Karpas-422 (cell line): Measurements from ENCODE around the gene RNF8. TPM values are rescaled to one million over a fixed set of nuclear protein-coding genes. Genes with fewer than 3 reads are reported as not detected.

ENCODE experiments used
- DNase-seq: peaks from one replicate; pipeline ENCODE4 v3.0.0-alpha.2; 2015
- H2AFZ ChIP-seq: fragments of 200-600 bp; sonication (generic); 2 replicates; pipeline ENCODE4 v1.6.1; 2014; ENCODE audit warnings: antibody characterized with exemption, low read length, mixed read lengths
- H3K27ac ChIP-seq: fragments of 200-600 bp; sonication (generic); 2 replicates; pipeline ENCODE4 v1.5.1; 2014; ENCODE audit warnings: mild to moderate bottlenecking, low read length, moderate library complexity
- H3K27me3 ChIP-seq: fragments of 200-600 bp; sonication (generic); 2 replicates; pipeline ENCODE4 v1.6.1; 2014; ENCODE audit warnings: low read length, mixed read lengths
- H3K36me3 ChIP-seq: fragments of 200-600 bp; sonication (generic); 2 replicates; pipeline ENCODE4 v1.6.1; 2014; ENCODE audit warnings: low read length, mixed read lengths; ENCODE audit not compliant: insufficient read depth
- H3K4me1 ChIP-seq: fragments of 200-600 bp; sonication (generic); 2 replicates; pipeline ENCODE4 v1.6.1; 2014; ENCODE audit warnings: mild to moderate bottlenecking, low read length, mixed read lengths
- H3K4me2 ChIP-seq: fragments of 200-600 bp; sonication (generic); 2 replicates; pipeline ENCODE4 v1.6.1; 2014; ENCODE audit warnings: low read length, low read depth, mild to moderate bottlenecking; ENCODE audit not compliant: poor library complexity, severe bottlenecking
- H3K4me3 ChIP-seq: fragments of 200-600 bp; sonication (generic); 2 replicates; pipeline ENCODE4 v1.5.1; 2014; ENCODE audit warnings: mild to moderate bottlenecking, antibody characterized with exemption, low read length, mixed read lengths
- H3K79me2 ChIP-seq: fragments of 200-600 bp; sonication (generic); 2 replicates; pipeline ENCODE4 v1.6.1; 2014; ENCODE audit warnings: mild to moderate bottlenecking, low read length, mixed read lengths
- H3K9ac ChIP-seq: fragments of 200-600 bp; sonication (generic); 2 replicates; pipeline ENCODE4 v1.6.0; 2014; ENCODE audit warnings: low read length
- H3K9me2 ChIP-seq: fragments of 200-600 bp; sonication (generic), shearing (Covaris generic); replicated peaks from 2 replicates; pipeline ENCODE4 v1.6.0; 2014; ENCODE audit warnings: mild to moderate bottlenecking, low read length, moderate library complexity; ENCODE audit not compliant: insufficient read depth
- H3K9me3 ChIP-seq: fragments of 300-700, 200-600 bp; sonication (generic); 2 replicates; pipeline ENCODE4 v1.6.1; 2014; ENCODE audit warnings: low read length, mixed read lengths
- H4K20me1 ChIP-seq: fragments of 200-600 bp; sonication (generic); 2 replicates; pipeline ENCODE4 v1.6.1; 2014; ENCODE audit warnings: mild to moderate bottlenecking, antibody characterized with exemption, low read length, low read depth; ENCODE audit not compliant: insufficient read depth
- total RNA-seq: library from RNA; depleted of rRNA; stranded (reverse); fragments of >200 nt; shearing (Covaris generic); gene quantifications from 2 replicates; pipeline ENCODE4 v1.2.3, GENCODE V29; 2014; ENCODE audit warnings: low replicate concordance

Gene RNF8
- total RNA-seq, 1 experiment from 2014 or later, result 22.5 TPM

- Histone ChIP-seq H3K36me3 (0 out of 2 replicates have a peak, but pooled peaks cover 3% of the 10 kb centered on the region), H3K79me2 (no peaks in the 10 kb centered on the region), H3K9me2 (no peaks in the 10 kb centered on the region), H3K27me3 (no peaks in the 10 kb centered on the region), H4K20me1 (no peaks in the 10 kb centered on the region), H3K4me2 (no peak overlapping the region), H2AFZ (no peak overlapping the region), H3K27ac (no peak overlapping the region), H3K9me3 (no peaks in the 10 kb centered on the region), H3K4me3 (no peak overlapping the region), H3K4me1 (peaks cover 7% of the 10 kb centered on the region), H3K9ac (no peak overlapping the region)
- no peak for DNase-seq
These were observed 34.6 kb upstream of the RNF8 start for GRCh38 chr6:37319156-37319555.

GRCh38 chr6:37319856-37320480, 33.8 kb upstream of the RNF8 start:
- no peaks in the 10 kb centered on the region for H3K9me3 ChIP-seq
- H2AFZ ChIP-seq, result no peak overlapping the region
- no peak for DNase-seq
- H3K4me3 ChIP-seq, result no peak overlapping the region
- H3K9ac ChIP-seq, result no peak overlapping the region
- H3K9me2 ChIP-seq, result no peaks in the 10 kb centered on the region
- no peak overlapping the region for H3K4me2 ChIP-seq
- 0 out of 2 replicates have a peak, but pooled peaks cover 3% of the 10 kb centered on the region for H3K36me3 ChIP-seq
- no peaks in the 10 kb centered on the region for H3K27me3 ChIP-seq
- peaks cover 7% of the 10 kb centered on the region for H3K4me1 ChIP-seq
- H4K20me1 ChIP-seq, result no peaks in the 10 kb centered on the region
- no peaks in the 10 kb centered on the region for H3K79me2 ChIP-seq
- no peak overlapping the region for H3K27ac ChIP-seq

GRCh38 chr6:37320646-37321045, 33.1 kb upstream of the RNF8 start:
- Histone ChIP-seq H3K79me2 (no peaks in the 10 kb centered on the region), H3K27ac (no peak overlapping the region), H3K4me2 (no peak overlapping the region), H3K4me1 (peaks cover 7% of the 10 kb centered on the region), H3K4me3 (no peak overlapping the region), H3K36me3 (0 out of 2 replicates have a peak, but pooled peaks cover 3% of the 10 kb centered on the region), H4K20me1 (no peaks in the 10 kb centered on the region), H3K9me3 (no peaks in the 10 kb centered on the region), H2AFZ (no peak overlapping the region), H3K27me3 (no peaks in the 10 kb centered on the region), H3K9ac (no peak overlapping the region), H3K9me2 (no peaks in the 10 kb centered on the region)
- no peak for DNase-seq

GRCh38 chr6:37321101-37321500, 32.7 kb upstream of the RNF8 start:
- H3K4me1 ChIP-seq, result peaks cover 7% of the 10 kb centered on the region
- H3K27ac ChIP-seq, result no peak overlapping the region
- H3K27me3 ChIP-seq, result no peaks in the 10 kb centered on the region
- DNase-seq, result no peak
- no peak overlapping the region for H3K4me2 ChIP-seq
- no peak overlapping the region for H2AFZ ChIP-seq
- H3K4me3 ChIP-seq, result no peak overlapping the region
- 0 out of 2 replicates have a peak, but pooled peaks cover 3% of the 10 kb centered on the region for H3K36me3 ChIP-seq
- H3K9me3 ChIP-seq, result no peaks in the 10 kb centered on the region
- no peaks in the 10 kb centered on the region for H3K79me2 ChIP-seq
- no peaks in the 10 kb centered on the region for H3K9me2 ChIP-seq
- H4K20me1 ChIP-seq, result no peaks in the 10 kb centered on the region
- H3K9ac ChIP-seq, result no peak overlapping the region

GRCh38 chr6:37321516-37322415, 32.0 kb upstream of the RNF8 start:
- H2AFZ ChIP-seq, result no peak overlapping the region
- H3K27ac ChIP-seq, result no peak overlapping the region
- H3K79me2 ChIP-seq, result no peaks in the 10 kb centered on the region
- DNase-seq, result no peak
- H3K27me3 ChIP-seq, result no peaks in the 10 kb centered on the region
- no peak overlapping the region for H3K4me3 ChIP-seq
- no peak overlapping the region for H3K9ac ChIP-seq
- H4K20me1 ChIP-seq, result no peaks in the 10 kb centered on the region
- H3K9me2 ChIP-seq, result no peaks in the 10 kb centered on the region
- 0 out of 2 replicates have a peak, but pooled peaks cover 3% of the 10 kb centered on the region for H3K36me3 ChIP-seq
- peaks cover 7% of the 10 kb centered on the region for H3K4me1 ChIP-seq
- no peaks in the 10 kb centered on the region for H3K9me3 ChIP-seq
- H3K4me2 ChIP-seq, result no peak overlapping the region

- Histone ChIP-seq H3K4me2 (no peak overlapping the region), H3K9ac (0 out of 2 replicates have a peak overlapping the region, but pooled peaks have one; percentile 12), H3K4me1 (peaks cover 7% of the 10 kb centered on the region), H3K27me3 (no peaks in the 10 kb centered on the region), H3K79me2 (no peaks in the 10 kb centered on the region), H2AFZ (no peak overlapping the region), H3K27ac (no peak overlapping the region), H4K20me1 (no peaks in the 10 kb centered on the region), H3K36me3 (no peaks in the 10 kb centered on the region), H3K9me2 (no peaks in the 10 kb centered on the region), H3K9me3 (no peaks in the 10 kb centered on the region), H3K4me3 (no peak overlapping the region)
- no peak for DNase-seq
These were observed 30.2 kb upstream of the RNF8 start for GRCh38 chr6:37323580-37323979.

GRCh38 chr6:37324131-37325033, 29.4 kb upstream of the RNF8 start:
- no peak overlapping the region for H3K4me3 ChIP-seq
- H2AFZ ChIP-seq, result no peak overlapping the region
- no peak overlapping the region for H3K27ac ChIP-seq
- no peaks in the 10 kb centered on the region for H3K27me3 ChIP-seq
- H3K36me3 ChIP-seq, result no peaks in the 10 kb centered on the region
- no peaks in the 10 kb centered on the region for H3K9me3 ChIP-seq
- no peak overlapping the region for H3K4me2 ChIP-seq
- H4K20me1 ChIP-seq, result no peaks in the 10 kb centered on the region
- H3K9ac ChIP-seq, result no peak overlapping the region
- H3K79me2 ChIP-seq, result no peaks in the 10 kb centered on the region
- no peaks in the 10 kb centered on the region for H3K9me2 ChIP-seq
- no peak for DNase-seq
- peaks cover 7% of the 10 kb centered on the region for H3K4me1 ChIP-seq
